ENCODE data around the gene TCERG1L. TPM values are rescaled to one million over a fixed set of nuclear protein-coding genes. Genes with fewer than 3 reads are reported as not detected.
"Not testable (repeated sequence)": the region's sequence is repeated elsewhere in the genome, so short reads cannot be mapped to it uniquely, and the experiment has no call there.

Gene TCERG1L
- total RNA-seq, 1 donor from 2014 or later = 1.6 TPM

GRCh38 chr10:131142517-131143380, 168.8 kb downstream of the TCERG1L start:
- DNase-seq = no peak

- no peak for DNase-seq
These were observed 169.6 kb downstream of the TCERG1L start for GRCh38 chr10:131141645-131142516.

DNA sequence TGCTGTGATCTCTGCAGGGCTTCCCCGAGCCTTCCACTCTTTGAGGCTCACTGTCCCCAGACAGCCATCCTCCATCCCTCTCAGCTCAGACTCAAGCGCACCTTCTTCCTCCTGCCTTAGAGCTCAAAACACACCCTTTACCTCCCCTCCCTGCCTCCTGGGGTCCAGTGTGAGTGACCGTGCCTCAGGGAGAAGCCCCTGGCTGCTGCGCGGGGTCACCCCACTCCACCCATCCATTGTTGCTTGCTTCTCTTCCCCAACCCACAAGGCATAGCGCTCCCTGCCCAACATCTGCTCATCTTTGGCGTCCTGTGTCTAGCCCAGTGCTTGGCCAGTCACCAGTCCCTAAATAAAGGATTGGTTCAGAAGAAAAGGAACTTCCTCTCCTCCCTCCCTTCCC, 170.3 kb downstream of the TCERG1L start:
- DNase-seq = no peak

- DNase-seq = no peak
These were observed 170.9 kb downstream of the TCERG1L start for GRCh38 chr10:131140606-131141005.

- no peak for DNase-seq
These were observed 174.3 kb downstream of the TCERG1L start for GRCh38 chr10:131137223-131137622.

GRCh38 chr10:131136336-131136735, 175.2 kb downstream of the TCERG1L start:
- not testable (repeated sequence) for DNase-seq

- no peak for DNase-seq
These were observed 175.8 kb downstream of the TCERG1L start for GRCh38 chr10:131135716-131136115.

DNA sequence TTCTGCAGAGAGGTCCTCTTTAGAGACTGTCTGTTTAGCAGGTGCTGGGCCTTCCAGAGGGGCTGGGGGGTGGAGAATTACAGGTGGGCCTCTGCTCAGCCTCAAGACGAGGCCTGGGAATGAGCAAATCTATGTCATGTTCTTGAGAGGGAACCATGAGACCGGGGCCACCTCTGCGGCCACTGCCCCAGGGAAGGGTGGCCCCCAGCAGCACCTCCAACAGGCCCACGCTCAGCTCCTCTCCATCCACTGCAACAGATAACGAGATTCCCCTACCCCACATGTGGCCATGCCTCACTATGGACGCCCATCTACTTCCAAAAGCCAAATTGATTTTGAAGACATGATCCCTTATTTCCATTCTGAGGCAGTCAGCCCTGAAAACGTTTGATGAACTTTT, 176.9 kb downstream of the TCERG1L start:
- no peak for DNase-seq

GRCh38 chr10:131134001-131134576, 177.4 kb downstream of the TCERG1L start:
- DNase-seq = no peak

- no peak for DNase-seq
These were observed 178.8 kb downstream of the TCERG1L start for GRCh38 chr10:131132681-131133080.

- DNase-seq = peak; percentile 58
These were observed 179.6 kb downstream of the TCERG1L start for GRCh38 chr10:131131726-131132591.

DNA sequence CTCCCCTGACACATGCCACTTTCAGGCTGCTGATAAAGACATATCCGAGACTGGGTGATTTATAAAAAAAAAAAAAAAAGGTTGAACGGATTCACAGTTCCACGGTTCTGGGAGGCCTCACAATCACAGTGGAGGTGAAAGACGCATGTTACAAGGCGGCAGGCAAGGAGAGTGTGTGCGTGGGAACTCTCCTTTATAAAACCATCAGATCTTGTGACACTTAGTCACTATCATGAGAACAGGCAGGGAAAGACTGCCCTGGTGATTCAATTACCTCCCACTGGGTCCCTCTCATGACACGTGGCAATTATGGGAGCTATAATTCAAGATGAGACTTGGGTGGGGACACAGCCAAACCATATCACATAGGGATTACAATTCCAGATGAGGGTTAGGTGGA, 181.5 kb downstream of the TCERG1L start:
- no peak for DNase-seq

DNA sequence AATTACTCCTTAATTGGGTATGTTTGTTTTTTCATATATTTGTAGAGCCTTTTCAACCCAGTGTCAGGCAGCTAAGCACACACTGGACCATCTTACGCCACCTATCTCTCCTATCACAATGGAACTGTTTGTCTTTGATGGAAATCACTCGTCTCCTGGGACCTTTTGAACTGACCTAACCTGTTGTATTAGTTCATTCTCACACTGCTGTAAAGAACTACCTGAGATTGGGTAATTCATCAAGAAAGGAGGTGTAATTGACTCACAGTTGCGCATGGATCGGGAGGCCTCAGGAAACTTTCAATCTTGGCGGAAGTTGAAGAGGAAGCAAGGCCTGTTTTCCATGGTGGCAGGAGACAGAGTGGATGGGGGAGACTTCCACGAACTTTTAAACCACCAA, 182.0 kb downstream of the TCERG1L start:
- DNase-seq = no peak

GRCh38 chr10:131128731-131129130, 182.8 kb downstream of the TCERG1L start:
- no peak for DNase-seq

DNA sequence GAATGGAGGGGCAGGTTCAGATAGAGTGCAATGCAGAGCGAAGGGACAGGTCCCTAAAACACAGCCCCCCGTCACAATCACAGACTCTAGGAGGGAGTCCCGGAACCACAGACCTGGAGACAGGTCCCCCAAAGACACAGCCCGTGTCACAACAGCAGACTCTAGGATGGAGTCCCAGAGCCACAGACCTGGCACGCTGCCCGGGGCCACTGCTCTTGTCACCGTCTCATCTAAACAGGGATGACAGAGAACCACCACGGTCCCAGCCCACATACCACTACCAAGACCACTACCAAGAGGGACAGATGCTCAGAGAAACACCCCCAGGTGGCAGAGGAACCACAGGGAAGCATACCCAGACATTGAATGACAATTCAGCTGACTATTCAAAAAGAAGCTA, 183.9 kb downstream of the TCERG1L start:
- DNase-seq = no peak

- no peak for DNase-seq
These were observed 184.4 kb downstream of the TCERG1L start for GRCh38 chr10:131127138-131127589.

- DNase-seq = no peak
These were observed 185.0 kb downstream of the TCERG1L start for GRCh38 chr10:131126321-131127137.

GRCh38 chr10:131125511-131126225, 185.9 kb downstream of the TCERG1L start:
- no peak for DNase-seq

GRCh38 chr10:131124945-131125344, 186.6 kb downstream of the TCERG1L start:
- DNase-seq = no peak

DNA sequence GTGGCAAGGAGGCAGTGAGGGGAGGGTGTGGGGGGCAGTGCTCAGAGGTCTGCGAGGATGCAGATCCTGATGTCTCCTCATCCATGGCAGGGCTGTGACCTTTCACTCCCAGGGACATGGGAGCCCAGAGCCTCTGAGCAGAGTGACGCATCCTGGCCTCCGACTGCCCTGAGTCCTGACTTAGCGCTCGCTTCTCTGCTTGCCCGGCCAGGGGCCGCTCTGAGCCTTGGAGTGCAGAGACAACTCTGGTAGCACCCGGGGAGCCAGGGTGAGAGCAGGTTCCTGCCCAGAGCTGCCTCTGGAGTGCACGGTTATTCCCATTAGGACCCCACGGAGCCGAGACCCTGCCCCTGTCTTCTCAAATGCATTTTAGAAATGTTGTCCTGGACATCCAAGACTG, 188.0 kb downstream of the TCERG1L start:
- DNase-seq = no peak
